GM12892 (cell line): Measurements from ENCODE around the gene S100A8.

Experiments used
- POLR2A ChIP-seq: IDR thresholded peaks from 2 replicates; pipeline ENCODE4 v1.6.1; 2011; ENCODE audit warnings: low read depth, low read length, control low read depth
- POLR2AphosphoS5 ChIP-seq: IDR thresholded peaks from 2 replicates; pipeline ENCODE4 v1.6.1; 2011; ENCODE audit warnings: low read depth, low read length, control low read depth

DNA sequence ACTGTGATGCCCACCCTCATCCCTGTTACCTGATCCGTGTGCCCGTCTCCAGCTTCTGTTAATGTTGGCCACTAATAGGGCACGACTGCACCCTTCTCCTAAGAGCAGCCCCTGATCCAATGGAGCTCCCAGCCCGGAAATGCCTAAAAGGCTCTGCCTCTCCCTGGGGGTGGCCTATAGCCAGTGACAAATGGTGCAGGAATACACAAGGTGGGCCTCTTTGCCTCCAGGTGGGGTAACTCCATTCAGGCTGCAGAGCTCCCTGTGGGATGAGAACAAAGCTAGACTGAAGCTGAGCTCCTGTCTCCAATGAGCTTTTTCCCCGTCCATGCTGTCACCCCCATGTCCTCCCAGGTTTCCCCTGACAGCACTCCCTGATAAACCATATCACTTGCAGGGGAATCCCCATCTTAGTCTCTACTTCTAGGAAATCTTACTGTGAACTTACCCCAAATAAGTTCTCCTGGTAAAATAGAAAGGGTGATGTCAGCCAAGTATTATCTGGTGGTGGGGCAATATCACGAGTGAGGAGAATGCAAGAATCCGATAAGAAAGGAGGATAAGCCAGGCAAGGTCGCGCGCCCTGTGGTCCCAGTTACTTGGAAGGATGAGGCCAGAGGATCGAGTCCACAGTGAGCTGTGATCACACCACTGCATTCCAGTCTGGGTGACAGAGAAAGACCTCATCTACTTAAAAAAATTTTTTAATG is 44.0 kb upstream of the S100A8 start:
- TF ChIP-seq POLR2A: no peak
- no peak for TF ChIP-seq POLR2AphosphoS5
